GM21515 (cell line): ENCODE measurements around the gene PPTC7.
"Not testable (repeated sequence)": the region's sequence is repeated elsewhere in the genome, so short reads cannot be mapped to it uniquely, and the experiment has no call there.

Source experiments
- ATAC-seq: cut with Tn5 transposase; IDR thresholded peaks from one replicate; pipeline ENCODE4 v1.9.1; 2021; ENCODE audit not compliant: unreplicated experiment

PPTC7 gene

GRCh38 chr12:110562386-110562785, 20.7 kb downstream of the PPTC7 start:
- ATAC-seq = not testable (repeated sequence)

- ATAC-seq = no peak
These were observed 21.5 kb downstream of the PPTC7 start for GRCh38 chr12:110561471-110562201.

- ATAC-seq = no peak
These were observed 22.2 kb downstream of the PPTC7 start for GRCh38 chr12:110560946-110561345.

GRCh38 chr12:110560048-110560447, 23.1 kb downstream of the PPTC7 start:
- ATAC-seq = no peak

GRCh38 chr12:110558945-110559344, 24.2 kb downstream of the PPTC7 start:
- not testable (repeated sequence) for ATAC-seq

GRCh38 chr12:110557300-110557699, 25.8 kb downstream of the PPTC7 start:
- no peak for ATAC-seq

- ATAC-seq = no peak
These were observed 26.4 kb downstream of the PPTC7 start for GRCh38 chr12:110556705-110557104.

- no peak for ATAC-seq
These were observed 27.3 kb downstream of the PPTC7 start for GRCh38 chr12:110555577-110556406.

GRCh38 chr12:110554184-110554583, 28.9 kb downstream of the PPTC7 start:
- ATAC-seq = no peak

- ATAC-seq = no peak
These were observed 32.1 kb downstream of the PPTC7 start for GRCh38 chr12:110550981-110551380.

- no peak for ATAC-seq
These were observed 33.4 kb downstream of the PPTC7 start for GRCh38 chr12:110549716-110550115.

GRCh38 chr12:110548678-110549077, 34.4 kb downstream of the PPTC7 start:
- no peak for ATAC-seq

GRCh38 chr12:110547090-110547489, 36.0 kb downstream of the PPTC7 start:
- ATAC-seq = no peak

- no peak for ATAC-seq
These were observed 36.8 kb downstream of the PPTC7 start for GRCh38 chr12:110546339-110546738.

GRCh38 chr12:110545812-110546211, 37.3 kb downstream of the PPTC7 start:
- ATAC-seq = no peak

- ATAC-seq = not testable (repeated sequence)
These were observed 37.9 kb downstream of the PPTC7 start for GRCh38 chr12:110545259-110545658.

- no peak for ATAC-seq
These were observed 39.2 kb downstream of the PPTC7 start for GRCh38 chr12:110543965-110544364.

GRCh38 chr12:110543252-110543959, 39.7 kb downstream of the PPTC7 start:
- ATAC-seq = no peak

- ATAC-seq = no peak
These were observed 43.1 kb downstream of the PPTC7 start for GRCh38 chr12:110540048-110540447.

- no peak for ATAC-seq
These were observed 44.1 kb downstream of the PPTC7 start for GRCh38 chr12:110538869-110539622.
